ENCODE results near the gene JMJD1C. TPM values are rescaled to one million over a fixed set of nuclear protein-coding genes. Genes with fewer than 3 reads are reported as not detected.

Gene JMJD1C
- total RNA-seq, 2 donors from 2014 or later: 91.8 to 103 TPM

GRCh38 chr10:63366933-63367332, 98.8 kb downstream of the JMJD1C start:
- Histone ChIP-seq H3K27me3 (no peaks in the 10 kb centered on the region), H3K27ac (no peak overlapping the region), H3K4me1 (no peaks in the 10 kb centered on the region), H3K36me3 (replicated peaks in 1 of 2; ENCODE audit: insufficient read depth in 1 of 2, low read depth in 2 of 2) (no peaks in the 10 kb centered on the region), H3K9me3 (no peaks in the 10 kb centered on the region), H3K4me3 (no peak overlapping the region)
- intact Hi-C loops (cut with DNase I): no loop called here
- no peak for TF ChIP-seq POLR2A (IDR thresholded peaks at IDR 0.05)
- TF ChIP-seq, protein P1, sequence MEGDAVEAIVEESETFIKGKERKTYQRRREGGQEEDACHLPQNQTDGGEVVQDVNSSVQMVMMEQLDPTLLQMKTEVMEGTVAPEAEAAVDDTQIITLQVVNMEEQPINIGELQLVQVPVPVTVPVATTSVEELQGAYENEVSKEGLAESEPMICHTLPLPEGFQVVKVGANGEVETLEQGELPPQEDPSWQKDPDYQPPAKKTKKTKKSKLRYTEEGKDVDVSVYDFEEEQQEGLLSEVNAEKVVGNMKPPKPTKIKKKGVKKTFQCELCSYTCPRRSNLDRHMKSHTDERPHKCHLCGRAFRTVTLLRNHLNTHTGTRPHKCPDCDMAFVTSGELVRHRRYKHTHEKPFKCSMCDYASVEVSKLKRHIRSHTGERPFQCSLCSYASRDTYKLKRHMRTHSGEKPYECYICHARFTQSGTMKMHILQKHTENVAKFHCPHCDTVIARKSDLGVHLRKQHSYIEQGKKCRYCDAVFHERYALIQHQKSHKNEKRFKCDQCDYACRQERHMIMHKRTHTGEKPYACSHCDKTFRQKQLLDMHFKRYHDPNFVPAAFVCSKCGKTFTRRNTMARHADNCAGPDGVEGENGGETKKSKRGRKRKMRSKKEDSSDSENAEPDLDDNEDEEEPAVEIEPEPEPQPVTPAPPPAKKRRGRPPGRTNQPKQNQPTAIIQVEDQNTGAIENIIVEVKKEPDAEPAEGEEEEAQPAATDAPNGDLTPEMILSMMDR (IDR thresholded peaks at IDR 0.05): no peak
- WGBS, 2 donors: 100% methylated on average over 1 of the region's 1 CpG
- DNase-seq (no peak), ATAC-seq (no peak)

GRCh38 chr10:63365976-63366765, 99.6 kb downstream of the JMJD1C start:
- no peaks in the 10 kb centered on the region for H3K4me1 ChIP-seq
- intact Hi-C loops (cut with DNase I): no loop called here
- no peak for DNase-seq
- no peak overlapping the region for H3K4me3 ChIP-seq
- no peak overlapping the region for H3K27ac ChIP-seq
- no peaks in the 10 kb centered on the region for H3K36me3 ChIP-seq (replicated peaks in 1 of 2; ENCODE audit: insufficient read depth in 1 of 2, low read depth in 2 of 2)
- 94 to 100% methylated on average over 2 of the region's 2 CpGs for WGBS, 2 donors
- no peak for ATAC-seq
- TF ChIP-seq POLR2A (IDR thresholded peaks at IDR 0.05): no peak
- TF ChIP-seq, protein P1 (IDR thresholded peaks at IDR 0.05): no peak
- no peaks in the 10 kb centered on the region for H3K9me3 ChIP-seq
- H3K27me3 ChIP-seq: no peaks in the 10 kb centered on the region

GRCh38 chr10:63364918-63365317, 100.9 kb downstream of the JMJD1C start:
- intact Hi-C loops (cut with DNase I): no loop called here
- no peaks in the 10 kb centered on the region for H3K9me3 ChIP-seq
- ATAC-seq (no peak), DNase-seq (no peak)
- H3K36me3 ChIP-seq (replicated peaks in 1 of 2; ENCODE audit: insufficient read depth in 1 of 2, low read depth in 2 of 2): no peaks in the 10 kb centered on the region
- H3K4me3 ChIP-seq: no peak overlapping the region
- no peaks in the 10 kb centered on the region for H3K27me3 ChIP-seq
- 87 to 93% methylated on average over 2 of the region's 2 CpGs for WGBS, 2 donors
- no peak overlapping the region for H3K27ac ChIP-seq
- H3K4me1 ChIP-seq: no peaks in the 10 kb centered on the region
- TF ChIP-seq, protein P1 (IDR thresholded peaks at IDR 0.05): no peak
- TF ChIP-seq POLR2A (IDR thresholded peaks at IDR 0.05): no peak

DNA sequence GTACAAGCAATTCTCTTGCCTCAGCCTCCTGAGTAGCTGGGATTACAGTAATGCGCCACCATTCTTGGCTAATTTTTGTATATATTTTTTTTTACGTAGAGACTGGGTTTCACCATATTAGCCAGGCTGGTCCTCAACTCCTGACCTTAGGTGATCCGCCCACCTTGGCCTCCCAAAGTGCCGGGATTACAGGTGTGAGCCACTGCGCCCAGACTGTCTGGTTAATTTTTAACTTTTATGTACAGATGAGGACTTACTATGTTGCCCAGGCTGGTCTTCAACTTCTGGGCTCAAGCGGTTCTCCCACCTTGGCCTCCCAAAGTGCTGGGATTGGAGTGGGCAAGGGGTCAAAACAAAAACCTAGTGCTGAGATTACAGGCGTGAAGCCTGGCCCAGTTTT, 101.8 kb downstream of the JMJD1C start:
- Histone ChIP-seq H3K4me1 (no peaks in the 10 kb centered on the region), H3K36me3 (replicated peaks in 1 of 2; ENCODE audit: insufficient read depth in 1 of 2, low read depth in 2 of 2) (no peaks in the 10 kb centered on the region), H3K9me3 (no peaks in the 10 kb centered on the region), H3K27ac (no peak overlapping the region), H3K27me3 (no peaks in the 10 kb centered on the region), H3K4me3 (no peak overlapping the region)
- DNase-seq (no peak), ATAC-seq (no peak)
- 94 to 96% methylated on average over 7 of the region's 7 CpGs for WGBS, 2 donors
- no peak for TF ChIP-seq POLR2A (IDR thresholded peaks at IDR 0.05)
- TF ChIP-seq, protein P1 (IDR thresholded peaks at IDR 0.05): no peak
- intact Hi-C loops (cut with DNase I): no loop called here

GRCh38 chr10:63355682-63356081, 110.1 kb downstream of the JMJD1C start:
- Histone ChIP-seq H3K27ac (no peak overlapping the region), H3K36me3 (replicated peaks in 1 of 2; ENCODE audit: insufficient read depth in 1 of 2, low read depth in 2 of 2) (no peaks in the 10 kb centered on the region), H3K27me3 (no peaks in the 10 kb centered on the region), H3K4me3 (no peak overlapping the region), H3K9me3 (no peaks in the 10 kb centered on the region), H3K4me1 (no peaks in the 10 kb centered on the region)
- DNase-seq (no peak), ATAC-seq (no peak)
- intact Hi-C loops (cut with DNase I): no loop called here
- no peak for TF ChIP-seq POLR2A (IDR thresholded peaks at IDR 0.05)
- TF ChIP-seq, protein P1 (IDR thresholded peaks at IDR 0.05): no peak
- WGBS, 2 donors: 29 to 49% methylated on average over 2 of the region's 2 CpGs
